Tibial nerve (tissue), 4 donors: Measurements from ENCODE around the gene FAM180B. TPM values are rescaled to one million over a fixed set of nuclear protein-coding genes. Genes with fewer than 3 reads are reported as not detected.
"Not testable (repeated sequence)": the region's sequence is repeated elsewhere in the genome, so short reads cannot be mapped to it uniquely, and the experiment has no call there.

Source experiments
- DNase-seq, 2 donors: peaks; one replicate each; pipeline ENCODE4 v3.0.0-alpha.2; 2019; ENCODE audit warnings: low spot score in 2 of 2
- H3K27ac ChIP-seq, 4 donors: fragments of 200-600 bp; sonication (generic) in 3 of 4; one replicate each; pipeline ENCODE4 v1.5.1; 2017 to 2019; ENCODE audit warnings: mild to moderate bottlenecking in 1 of 4
- H3K27me3 ChIP-seq, 2 donors: fragments of 200-600 bp; sonication (generic) in 1 of 2; one replicate each; pipeline versions ENCODE4 v1.5.1 to v1.6.0; 2017 to 2019
- H3K36me3 ChIP-seq, 3 donors: fragments of 200-600 bp; sonication (generic); one replicate each; pipeline ENCODE4 v1.5.1; 2018 to 2019
- H3K4me1 ChIP-seq, 4 donors: fragments of 200-600 bp; sonication (generic) in 3 of 4; one replicate each; pipeline ENCODE4 v1.5.1; 2017 to 2019
- H3K4me3 ChIP-seq, 4 donors: fragments of 200-600 bp; sonication (generic) in 3 of 4; one replicate each; pipeline ENCODE4 v1.5.1; 2017 to 2019; ENCODE audit warnings: mild to moderate bottlenecking in 1 of 4, moderate library complexity in 1 of 4
- H3K9me3 ChIP-seq, 4 donors: fragments of 200-600 bp; sonication (generic) in 3 of 4; one replicate each; pipeline ENCODE4 v1.5.1; 2017 to 2019
- EP300 ChIP-seq, 2 donors: sonication (generic); formaldehyde crosslinking; IDR thresholded peaks; one replicate each; pipeline ENCODE4 v1.6.1; 2017; ENCODE audit warnings: antibody characterized with exemption in 2 of 2, mild to moderate bottlenecking in 1 of 2
- POLR2A ChIP-seq, 2 donors: fragments of 450-650 bp; IDR thresholded peaks; one replicate each; pipeline ENCODE4 v1.6.1; 2017; ENCODE audit warnings: antibody characterized with exemption in 2 of 2, mild to moderate bottlenecking in 2 of 2, moderate library complexity in 2 of 2
- WGBS, 2 donors: methylation state at CpG; one replicate each; pipeline ENCODE4 v1.1.5; 2018; 5-methylcytosine and 5-hydroxymethylcytosine counted together
- total RNA-seq, 4 donors: library from RNA; depleted of rRNA; stranded (reverse); fragments of >200 nt; gene quantifications; one replicate each; pipeline ENCODE4 v1.1.0, GENCODE V29; 2016
- TF ChIP-seq, protein P1 (sequence below), 5 experiments: fragments of 200-600 bp in 3 of 5; fragments of 450-650 bp in 2 of 5; sonication (generic) in 3 of 5; IDR thresholded peaks; one replicate each; pipeline ENCODE4 v1.5.1; 2016 to 2019; ENCODE audit warnings: antibody characterized with exemption in 5 of 5, mild to moderate bottlenecking in 3 of 5, moderate library complexity in 2 of 5

Gene FAM180B
- total RNA-seq, 4 donors from 2014 or later: 3.3 to 22.7 (median 4.1) TPM

DNA sequence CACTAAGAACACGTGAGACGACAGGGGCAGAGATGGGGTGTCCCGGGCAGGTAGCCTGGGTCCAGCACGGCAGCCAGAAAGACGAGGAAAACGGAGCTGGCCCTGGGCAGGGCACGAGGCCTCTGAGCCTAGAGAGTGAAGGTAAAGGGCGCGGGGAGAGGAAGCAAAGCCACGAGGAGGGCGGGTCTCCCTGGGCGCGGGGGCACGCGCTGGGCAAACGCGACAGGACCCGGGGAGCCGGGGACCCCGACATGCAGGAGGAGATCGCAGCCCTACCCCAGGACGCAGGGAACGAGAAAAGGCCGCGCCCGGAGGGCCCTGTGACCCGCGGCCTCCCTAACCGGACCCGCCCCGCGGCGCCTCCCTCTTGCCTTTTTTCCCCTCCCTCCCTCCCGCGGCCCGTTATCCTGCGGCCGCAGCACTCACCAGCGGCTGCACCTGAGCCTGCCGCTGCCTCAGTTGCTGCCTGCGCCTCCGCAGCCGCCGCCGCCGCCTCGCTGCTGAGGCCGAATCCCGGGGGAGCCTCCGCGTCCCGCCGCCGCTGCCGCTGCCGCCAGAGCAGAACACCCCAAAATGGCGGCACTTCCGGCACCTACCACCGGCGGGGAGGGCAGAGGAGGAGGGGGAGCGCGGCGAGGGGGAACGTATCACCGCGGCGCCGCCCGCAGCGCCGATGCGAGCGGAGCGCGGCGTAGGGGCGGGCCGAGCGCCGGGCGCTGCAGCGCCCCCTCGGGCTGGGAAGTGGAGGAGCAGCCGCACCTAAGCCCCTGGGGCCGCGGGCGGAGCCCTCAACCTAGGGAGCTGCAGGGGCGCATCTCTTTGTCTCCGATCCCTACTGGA, 33.7 kb upstream of the FAM180B start, which contains the start of gene CELF1:
CELF1 (minus strand) TSS at position 567 of the 840 bp plus-strand sequence. CDS start 53,609 bp downstream, outside the sequence.
- WGBS, 2 donors: 0 to 1% methylated on average over 56 to 87 of the region's 89 CpGs
- Histone ChIP-seq H3K36me3 (peaks cover 0 to 4% (median 0%) of the 10 kb centered on the region in 3 donors), H3K27ac (peak within 1 kb of the TSS; percentile 90 to 97 (median 92)), H3K27me3 (no peaks in the 10 kb centered on the region), H3K4me1 (peaks cover 0 to 50% (median 16%) of the 10 kb centered on the region in 4 donors), H3K9me3 (no peaks in the 10 kb centered on the region), H3K4me3 (peak within 1 kb of the TSS; percentile 92 to 99 (median 96))
- peak; percentile 80 to 82 for DNase-seq
- TF ChIP-seq EP300 (IDR thresholded peaks at IDR 0.05): peak in 1 of 2 donors; percentile 84
- TF ChIP-seq, protein P1, sequence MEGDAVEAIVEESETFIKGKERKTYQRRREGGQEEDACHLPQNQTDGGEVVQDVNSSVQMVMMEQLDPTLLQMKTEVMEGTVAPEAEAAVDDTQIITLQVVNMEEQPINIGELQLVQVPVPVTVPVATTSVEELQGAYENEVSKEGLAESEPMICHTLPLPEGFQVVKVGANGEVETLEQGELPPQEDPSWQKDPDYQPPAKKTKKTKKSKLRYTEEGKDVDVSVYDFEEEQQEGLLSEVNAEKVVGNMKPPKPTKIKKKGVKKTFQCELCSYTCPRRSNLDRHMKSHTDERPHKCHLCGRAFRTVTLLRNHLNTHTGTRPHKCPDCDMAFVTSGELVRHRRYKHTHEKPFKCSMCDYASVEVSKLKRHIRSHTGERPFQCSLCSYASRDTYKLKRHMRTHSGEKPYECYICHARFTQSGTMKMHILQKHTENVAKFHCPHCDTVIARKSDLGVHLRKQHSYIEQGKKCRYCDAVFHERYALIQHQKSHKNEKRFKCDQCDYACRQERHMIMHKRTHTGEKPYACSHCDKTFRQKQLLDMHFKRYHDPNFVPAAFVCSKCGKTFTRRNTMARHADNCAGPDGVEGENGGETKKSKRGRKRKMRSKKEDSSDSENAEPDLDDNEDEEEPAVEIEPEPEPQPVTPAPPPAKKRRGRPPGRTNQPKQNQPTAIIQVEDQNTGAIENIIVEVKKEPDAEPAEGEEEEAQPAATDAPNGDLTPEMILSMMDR (IDR thresholded peaks at IDR 0.05): peak; percentile 95 to 98 (median 98)
- peak; percentile 67 to 68 for TF ChIP-seq POLR2A (IDR thresholded peaks at IDR 0.05)

DNA sequence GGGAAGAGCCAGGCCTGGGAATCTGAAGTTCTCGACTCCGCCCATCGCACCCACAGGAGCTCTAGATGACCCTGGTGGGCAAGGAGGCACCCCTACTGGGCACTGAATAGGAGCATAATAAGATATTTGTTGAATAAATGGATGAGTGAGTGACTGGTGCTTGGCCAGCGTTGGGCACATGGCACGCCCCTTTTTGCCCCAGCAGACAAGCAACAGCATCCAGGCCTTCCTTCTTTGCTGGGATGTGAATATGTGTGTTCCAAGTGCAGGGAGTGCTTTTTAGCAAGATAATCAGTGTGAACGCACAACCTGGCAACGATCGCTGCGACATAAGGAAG, 33.1 kb upstream of the FAM180B start:
- TF ChIP-seq, protein P1 (IDR thresholded peaks at IDR 0.05): no peak
- TF ChIP-seq POLR2A (IDR thresholded peaks at IDR 0.05) (no peak), EP300 (IDR thresholded peaks at IDR 0.05) (no peak)
- Histone ChIP-seq H3K4me1 (peaks cover 0 to 44% (median 14%) of the 10 kb centered on the region in 4 donors), H3K27me3 (no peaks in the 10 kb centered on the region), H3K27ac (peak overlapping the region; percentile 90 to 97 (median 92)), H3K4me3 (peak overlapping the region; percentile 92 to 99 (median 96)), H3K9me3 (no peaks in the 10 kb centered on the region), H3K36me3 (peaks cover 0 to 4% (median 0%) of the 10 kb centered on the region in 3 donors)
- peak; percentile 18 to 25 for DNase-seq
- WGBS, 2 donors: 9 to 11% methylated on average over 9 of the region's 9 CpGs

GRCh38 chr11:47557004-47557403, 29.5 kb upstream of the FAM180B start:
- not testable (repeated sequence) for H3K4me1 ChIP-seq, H3K27ac ChIP-seq, H3K36me3 ChIP-seq, H3K9me3 ChIP-seq, H3K27me3 ChIP-seq, H3K4me3 ChIP-seq, DNase-seq
- WGBS, 2 donors: 96 to 97% methylated on average over 12 of the region's 12 CpGs

- H3K27me3 ChIP-seq: no peaks in the 10 kb centered on the region
- no peak overlapping the region for H3K27ac ChIP-seq
- no peak for TF ChIP-seq EP300 (IDR thresholded peaks at IDR 0.05)
- TF ChIP-seq POLR2A (IDR thresholded peaks at IDR 0.05): no peak
- TF ChIP-seq, protein P1 (IDR thresholded peaks at IDR 0.05): no peak
- no peak overlapping the region for H3K4me3 ChIP-seq
- DNase-seq: no peak
- peaks cover 0 to 2% (median 0%) of the 10 kb centered on the region in 4 donors for H3K4me1 ChIP-seq
- WGBS, 2 donors: 80 to 100% methylated on average over 1 of the region's 1 CpG
- no peaks in the 10 kb centered on the region for H3K9me3 ChIP-seq
- H3K36me3 ChIP-seq: peaks cover 0 to 4% (median 0%) of the 10 kb centered on the region in 3 donors
These were observed 27.8 kb upstream of the FAM180B start for GRCh38 chr11:47558695-47559094.

GRCh38 chr11:47560426-47560825, 26.1 kb upstream of the FAM180B start:
- no peak overlapping the region for H3K27ac ChIP-seq
- no peak for TF ChIP-seq POLR2A (IDR thresholded peaks at IDR 0.05)
- no peak for TF ChIP-seq EP300 (IDR thresholded peaks at IDR 0.05)
- TF ChIP-seq, protein P1 (IDR thresholded peaks at IDR 0.05): no peak
- H3K27me3 ChIP-seq: no peaks in the 10 kb centered on the region
- DNase-seq: no peak
- WGBS, 2 donors: 79 to 80% methylated on average over 2 of the region's 2 CpGs
- no peak overlapping the region for H3K4me3 ChIP-seq
- H3K9me3 ChIP-seq: no peaks in the 10 kb centered on the region
- H3K4me1 ChIP-seq: peaks cover 0 to 7% (median 2%) of the 10 kb centered on the region in 4 donors
- H3K36me3 ChIP-seq: peaks cover 0 to 3% (median 0%) of the 10 kb centered on the region in 3 donors

- H3K4me3 ChIP-seq, H3K27me3 ChIP-seq, H3K27ac ChIP-seq, H3K36me3 ChIP-seq, H3K9me3 ChIP-seq, DNase-seq: not testable (repeated sequence)
- H3K4me1 ChIP-seq: peaks cover 0 to 21% (median 8%) of the 10 kb centered on the region in 4 donors
- 95% methylated on average over 4 of the region's 4 CpGs for WGBS, 2 donors
These were observed 24.1 kb upstream of the FAM180B start for GRCh38 chr11:47562393-47562792.

DNA sequence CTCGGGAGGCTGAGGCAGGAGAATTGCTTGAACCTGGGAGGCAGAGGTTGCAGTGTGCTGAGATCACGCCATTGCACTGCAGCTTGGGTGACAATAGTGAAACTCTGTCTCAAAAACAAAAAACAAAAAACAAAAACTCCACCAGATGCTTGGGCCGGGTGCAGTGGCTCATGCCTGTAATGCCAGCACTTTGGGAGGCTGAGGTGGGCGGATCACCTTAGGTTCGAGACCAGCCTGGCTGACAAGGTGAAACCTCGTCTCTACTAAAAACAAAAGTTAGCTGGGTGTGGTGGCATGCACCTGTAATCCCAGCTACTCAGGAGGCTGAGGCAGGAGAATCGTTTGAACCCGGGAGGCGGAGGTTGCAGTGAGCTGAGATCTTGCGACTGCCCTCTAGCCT, 22.1 kb upstream of the FAM180B start:
- peaks cover 0 to 21% (median 8%) of the 10 kb centered on the region in 4 donors for H3K4me1 ChIP-seq
- 92 to 95% methylated on average over 10 of the region's 10 CpGs for WGBS, 2 donors

More for the DNA sequence above, 22.1 kb upstream of the FAM180B start:
- H3K4me3 ChIP-seq, H3K27ac ChIP-seq, H3K27me3 ChIP-seq, H3K9me3 ChIP-seq, DNase-seq: not testable (repeated sequence)
- H3K36me3 ChIP-seq: peaks cover 0 to 13% (median 0%) of the 10 kb centered on the region in 3 donors
